ENCODE data around the gene TUBB8B.
"Not testable (repeated sequence)": the region's sequence is repeated elsewhere in the genome, so short reads cannot be mapped to it uniquely, and the experiment has no call there.

DNA sequence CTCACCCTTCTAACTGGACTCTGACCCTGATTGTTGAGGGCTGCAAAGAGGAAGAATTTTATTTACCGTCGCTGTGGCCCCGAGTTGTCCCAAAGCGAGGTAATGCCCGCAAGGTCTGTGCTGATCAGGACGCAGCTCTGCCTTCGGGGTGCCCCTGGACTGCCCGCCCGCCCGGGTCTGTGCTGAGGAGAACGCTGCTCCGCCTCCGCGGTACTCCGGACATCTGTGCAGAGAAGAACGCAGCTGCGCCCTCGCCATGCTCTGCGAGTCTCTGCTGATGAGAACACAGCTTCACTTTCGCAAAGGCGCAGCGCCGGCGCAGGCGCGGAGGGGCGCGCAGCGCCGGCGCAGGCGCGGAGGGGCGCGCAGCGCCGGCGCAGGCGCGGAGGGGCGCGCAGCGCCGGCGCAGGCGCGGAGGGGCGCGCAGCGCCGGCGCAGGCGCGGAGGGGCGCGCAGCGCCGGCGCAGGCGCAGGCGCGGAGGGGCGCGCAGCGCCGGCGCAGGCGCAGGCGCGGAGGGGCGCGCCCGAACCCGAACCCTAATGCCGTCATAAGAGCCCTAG, 38.7 kb downstream of the TUBB8B start:
- TF ChIP-seq, protein P1, sequence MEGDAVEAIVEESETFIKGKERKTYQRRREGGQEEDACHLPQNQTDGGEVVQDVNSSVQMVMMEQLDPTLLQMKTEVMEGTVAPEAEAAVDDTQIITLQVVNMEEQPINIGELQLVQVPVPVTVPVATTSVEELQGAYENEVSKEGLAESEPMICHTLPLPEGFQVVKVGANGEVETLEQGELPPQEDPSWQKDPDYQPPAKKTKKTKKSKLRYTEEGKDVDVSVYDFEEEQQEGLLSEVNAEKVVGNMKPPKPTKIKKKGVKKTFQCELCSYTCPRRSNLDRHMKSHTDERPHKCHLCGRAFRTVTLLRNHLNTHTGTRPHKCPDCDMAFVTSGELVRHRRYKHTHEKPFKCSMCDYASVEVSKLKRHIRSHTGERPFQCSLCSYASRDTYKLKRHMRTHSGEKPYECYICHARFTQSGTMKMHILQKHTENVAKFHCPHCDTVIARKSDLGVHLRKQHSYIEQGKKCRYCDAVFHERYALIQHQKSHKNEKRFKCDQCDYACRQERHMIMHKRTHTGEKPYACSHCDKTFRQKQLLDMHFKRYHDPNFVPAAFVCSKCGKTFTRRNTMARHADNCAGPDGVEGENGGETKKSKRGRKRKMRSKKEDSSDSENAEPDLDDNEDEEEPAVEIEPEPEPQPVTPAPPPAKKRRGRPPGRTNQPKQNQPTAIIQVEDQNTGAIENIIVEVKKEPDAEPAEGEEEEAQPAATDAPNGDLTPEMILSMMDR (IDR thresholded peaks at IDR 0.05): not testable (repeated sequence)
- not testable (repeated sequence) for TF ChIP-seq POLR2A (IDR thresholded peaks at IDR 0.05)

Measured in gastroesophageal sphincter (tissue), 3 donors.